ENCODE results near the gene SRMS.

DNA sequence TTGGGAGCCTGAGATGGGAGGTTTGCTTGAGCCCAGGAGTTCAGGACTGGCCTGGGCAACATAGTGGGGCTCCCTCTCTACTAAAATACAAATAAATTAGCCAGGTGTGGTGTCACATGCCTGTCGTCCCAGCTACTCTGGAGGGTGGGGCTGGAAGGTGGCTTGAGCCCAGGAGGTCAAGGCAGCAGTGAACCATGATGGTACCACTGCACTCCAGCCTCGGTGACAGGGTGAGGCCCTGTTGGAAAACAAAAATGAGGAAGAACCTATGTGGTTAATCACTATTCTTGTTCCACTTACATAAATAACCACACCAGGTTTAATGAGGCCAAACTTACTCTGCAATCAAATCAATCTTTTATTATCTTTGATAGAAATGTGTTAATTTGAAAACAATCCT is 21.6 kb downstream of the SRMS start:
- TF ChIP-seq EP300 (conservative IDR thresholded peaks at IDR 0.05; ENCODE audit: poor library complexity, severe bottlenecking) (no peak), CTCF (IDR thresholded peaks at IDR 0.05; ENCODE audit: poor library complexity, severe bottlenecking) (no peak), SMC3 (conservative IDR thresholded peaks at IDR 0.05; ENCODE audit: poor library complexity) (no peak)

Data from neural cell (in vitro differentiated cells).